NCI-H128 (cell line): ENCODE data around the gene GATD1.

ENCODE experiments used
- DNase-seq: peaks from one replicate; lab custom pipeline; 2025; ENCODE audit not compliant: unreplicated experiment; lab: John Stamatoyannopoulos, UW

Gene GATD1, protein sequence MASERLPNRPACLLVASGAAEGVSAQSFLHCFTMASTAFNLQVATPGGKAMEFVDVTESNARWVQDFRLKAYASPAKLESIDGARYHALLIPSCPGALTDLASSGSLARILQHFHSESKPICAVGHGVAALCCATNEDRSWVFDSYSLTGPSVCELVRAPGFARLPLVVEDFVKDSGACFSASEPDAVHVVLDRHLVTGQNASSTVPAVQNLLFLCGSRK

DNA sequence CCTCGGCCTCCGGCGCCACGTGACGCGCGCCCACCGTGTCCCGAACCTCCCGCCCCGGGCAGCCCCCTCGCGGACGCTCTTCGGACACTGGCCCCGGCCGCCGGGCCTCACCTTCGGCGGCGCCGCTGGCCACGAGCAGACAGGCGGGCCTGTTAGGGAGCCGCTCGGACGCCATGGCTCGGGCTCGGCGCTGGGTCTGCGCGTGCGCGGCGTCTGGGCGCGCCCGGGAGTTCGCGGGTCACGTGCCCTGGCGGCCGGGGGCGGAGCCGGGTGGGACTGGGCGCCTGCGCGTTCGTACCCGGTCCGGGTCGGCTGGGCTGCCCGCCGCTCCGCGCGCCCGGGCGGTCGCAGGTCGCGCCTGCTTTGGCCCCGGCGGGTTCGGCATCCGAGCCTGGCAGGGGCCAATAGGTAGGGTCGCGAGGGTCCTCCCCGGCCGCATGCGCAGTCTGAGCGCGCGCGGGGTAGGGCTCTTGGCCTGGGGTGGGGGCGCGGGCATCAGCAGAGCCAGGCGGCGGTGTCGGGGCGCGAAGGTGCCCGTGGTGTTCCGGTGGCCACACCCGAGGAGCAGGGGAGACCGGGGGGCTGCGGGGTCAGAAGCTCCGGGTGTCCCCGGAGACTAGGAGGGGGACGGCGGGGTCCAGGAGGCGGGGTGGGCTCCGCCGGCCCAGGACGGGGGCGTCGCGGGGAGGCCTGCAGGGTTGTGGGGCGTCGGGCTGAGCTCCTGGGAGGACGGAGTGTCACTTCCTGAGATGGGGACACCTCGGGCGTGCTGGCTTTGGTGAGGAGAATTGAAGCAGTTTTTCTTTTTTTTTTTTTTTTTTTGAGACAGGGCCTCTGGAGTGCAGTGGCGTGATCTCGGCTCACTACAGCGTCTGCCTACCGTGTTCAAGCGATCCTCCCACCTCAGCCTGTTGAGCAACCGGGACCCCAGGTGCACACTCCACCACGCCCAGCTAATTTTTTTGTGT, at the start of gene GATD1:
Gene GATD1, minus strand, starts transcription at position 200 of the 968 bp plus-strand sequence. Its CDS starts 25 bp downstream, at position 175.
- peak; percentile 62 for DNase-seq

DNA sequence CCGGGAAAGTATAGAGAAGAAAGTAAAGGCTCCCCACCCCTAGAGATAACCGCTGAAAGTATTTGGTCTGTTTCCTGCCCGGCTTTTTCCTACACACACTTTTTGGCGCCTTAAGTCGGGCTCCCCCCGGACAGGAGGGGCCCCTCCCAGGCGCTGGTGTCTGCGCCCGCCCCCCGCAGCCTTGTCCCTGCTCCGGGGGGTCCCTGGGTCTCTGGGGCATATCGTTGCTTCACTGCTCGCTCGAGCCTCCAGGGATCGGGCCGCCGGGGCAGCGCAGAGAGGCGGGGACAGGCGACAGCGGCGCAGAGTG, 49.5 kb upstream of the GATD1 start:
- no peak for DNase-seq

DNA sequence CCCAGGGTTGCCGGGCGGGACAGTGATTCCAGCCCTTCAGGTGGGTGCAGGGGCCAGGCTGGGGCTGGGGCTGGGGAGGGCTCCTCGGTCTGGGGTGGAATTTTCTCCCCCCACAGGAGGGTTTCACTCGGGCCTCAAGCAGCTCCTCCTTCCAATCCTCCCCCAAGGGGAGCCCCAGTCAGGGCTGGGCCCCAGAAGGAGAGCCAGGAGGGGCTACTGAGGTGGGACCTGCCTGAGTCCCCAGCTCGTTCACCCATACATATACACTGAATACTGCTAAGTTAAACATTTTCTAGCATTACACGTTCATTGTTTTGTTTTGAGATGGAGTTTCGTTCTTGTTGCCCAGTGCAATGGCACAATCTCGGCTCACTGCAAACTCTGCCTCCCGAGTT, 48.9 kb upstream of the GATD1 start:
- DNase-seq, result no peak

DNA sequence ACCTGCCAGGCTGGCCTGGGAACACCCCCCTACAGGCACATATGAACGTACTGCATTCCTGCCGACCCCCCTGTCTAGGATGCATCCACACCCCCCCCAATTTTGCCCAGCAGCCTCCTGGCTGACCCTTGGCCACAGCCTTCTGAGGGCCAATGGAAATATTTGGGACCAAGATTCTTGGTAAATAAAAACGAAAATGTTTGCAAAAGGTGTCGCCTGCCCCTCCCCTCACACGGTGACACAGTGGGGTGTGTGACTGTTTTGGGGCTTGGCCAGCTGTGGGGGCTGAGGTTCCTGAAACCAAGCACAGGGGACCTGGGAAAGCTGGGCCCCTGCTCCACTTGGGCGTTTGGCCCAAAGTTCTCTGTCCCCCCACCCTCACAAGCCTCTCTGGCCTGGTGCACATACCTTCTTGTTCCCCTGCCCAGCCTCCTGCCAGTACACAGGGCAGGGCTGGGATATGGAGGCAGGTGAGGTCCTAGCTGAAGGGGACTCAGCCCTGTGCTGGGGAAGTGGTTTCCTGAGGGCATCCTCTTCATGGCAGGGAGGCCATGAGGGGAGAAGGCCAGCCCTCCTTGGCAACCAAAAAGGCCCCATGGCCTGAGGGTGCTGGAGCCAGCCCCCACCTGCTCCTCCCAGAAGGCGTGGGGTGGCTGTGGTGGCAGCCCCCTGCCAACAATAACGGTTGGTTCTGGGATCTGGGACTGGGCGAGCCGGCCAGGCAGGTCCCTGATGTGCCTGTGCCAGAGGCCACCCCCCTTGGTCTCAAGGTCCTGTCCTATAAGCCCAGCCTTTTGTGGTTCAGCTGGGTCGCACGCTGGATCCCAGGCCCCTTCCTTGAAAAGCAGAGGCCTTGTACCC, 48.3 kb upstream of the GATD1 start:
- no peak for DNase-seq

DNA sequence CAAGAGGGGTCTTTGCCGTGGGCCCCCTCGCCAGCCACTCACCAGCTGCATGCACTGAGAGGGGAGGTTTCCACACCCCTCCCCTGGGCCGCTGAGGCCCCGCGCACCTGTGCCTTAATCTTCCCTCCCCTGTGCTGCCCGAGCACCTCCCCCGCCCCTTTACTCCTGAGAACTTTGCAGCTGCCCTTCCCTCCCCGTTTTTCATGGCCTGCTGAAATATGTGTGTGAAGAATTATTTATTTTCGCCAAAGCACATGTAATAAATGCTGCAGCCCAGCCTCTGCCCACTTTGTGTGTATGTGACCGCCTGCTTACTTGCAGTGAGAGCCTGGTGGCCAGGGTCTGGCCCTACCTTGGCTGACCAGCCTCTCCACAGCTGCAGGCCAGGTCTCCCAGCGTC, 47.7 kb upstream of the GATD1 start:
- no peak for DNase-seq

DNA sequence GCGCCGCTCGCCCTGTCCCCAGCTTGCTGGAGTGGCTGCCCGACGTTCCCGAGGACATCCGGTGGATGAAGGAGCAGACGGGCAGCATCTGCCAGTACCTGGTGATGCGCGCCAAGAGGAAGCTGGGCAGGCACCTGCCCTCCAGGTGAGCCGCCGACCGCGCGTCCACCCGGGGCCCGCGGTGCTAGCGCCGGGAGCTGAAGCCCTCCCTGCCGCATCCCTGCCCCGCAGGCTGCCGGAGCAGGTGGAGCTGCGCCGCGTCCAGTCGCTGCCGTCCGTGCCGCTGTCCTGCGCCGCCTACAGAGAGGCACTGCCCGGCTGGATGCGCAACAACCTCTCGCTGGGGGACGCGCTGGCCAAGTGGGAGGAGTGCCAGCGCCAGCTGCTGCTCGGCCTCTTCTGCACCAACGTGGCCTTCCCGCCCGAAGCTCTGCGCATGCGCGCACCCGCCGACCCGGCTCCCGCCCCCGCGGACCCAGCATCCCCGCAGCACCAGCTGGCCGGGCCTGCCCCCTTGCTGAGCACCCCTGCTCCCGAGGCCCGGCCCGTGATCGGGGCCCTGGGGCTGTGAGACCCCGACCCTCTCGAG, 47.1 kb upstream of the GATD1 start:
- DNase-seq, result no peak

DNA sequence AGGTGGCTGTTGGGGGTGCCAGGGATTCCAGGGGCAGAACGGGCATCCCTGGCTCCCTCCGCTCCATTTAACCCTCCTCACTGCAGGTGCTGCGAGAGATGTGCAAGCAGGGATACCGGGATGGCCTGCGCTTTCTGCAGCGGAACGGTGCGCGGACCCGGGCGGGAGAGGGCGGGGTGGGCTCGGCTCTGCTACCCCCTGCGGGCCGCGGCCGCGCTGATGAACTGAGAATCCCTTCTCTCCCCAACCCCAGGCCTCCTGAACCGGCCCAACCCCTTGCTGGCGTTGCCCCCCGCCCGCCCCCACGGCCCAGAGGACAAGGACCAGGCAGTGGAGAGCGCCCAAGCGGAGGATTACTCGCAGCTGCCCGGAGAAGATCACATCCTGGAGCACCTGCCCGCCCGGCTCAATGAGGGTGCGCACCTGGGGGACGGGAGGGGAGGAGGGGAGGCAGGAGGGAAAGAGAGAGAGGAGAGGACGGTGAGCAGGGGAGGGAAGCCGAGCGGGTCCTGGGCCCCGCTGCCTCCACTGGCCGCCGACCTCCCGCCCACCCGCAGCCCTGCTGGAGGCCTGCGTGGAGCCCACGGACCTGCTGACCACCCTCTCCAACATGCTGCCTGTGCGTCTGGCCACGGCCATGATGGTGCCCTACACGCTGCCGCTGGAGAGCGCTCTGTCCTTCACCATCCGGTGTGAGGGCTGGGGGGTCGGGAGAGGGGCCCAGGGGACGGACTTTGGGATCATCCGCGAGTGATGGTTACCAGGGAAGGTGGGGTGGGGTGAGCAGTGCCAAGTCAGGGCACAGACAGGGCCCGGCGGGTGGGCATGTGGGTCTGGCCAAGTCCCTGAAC, 46.4 kb upstream of the GATD1 start:
- DNase-seq, result no peak

DNA sequence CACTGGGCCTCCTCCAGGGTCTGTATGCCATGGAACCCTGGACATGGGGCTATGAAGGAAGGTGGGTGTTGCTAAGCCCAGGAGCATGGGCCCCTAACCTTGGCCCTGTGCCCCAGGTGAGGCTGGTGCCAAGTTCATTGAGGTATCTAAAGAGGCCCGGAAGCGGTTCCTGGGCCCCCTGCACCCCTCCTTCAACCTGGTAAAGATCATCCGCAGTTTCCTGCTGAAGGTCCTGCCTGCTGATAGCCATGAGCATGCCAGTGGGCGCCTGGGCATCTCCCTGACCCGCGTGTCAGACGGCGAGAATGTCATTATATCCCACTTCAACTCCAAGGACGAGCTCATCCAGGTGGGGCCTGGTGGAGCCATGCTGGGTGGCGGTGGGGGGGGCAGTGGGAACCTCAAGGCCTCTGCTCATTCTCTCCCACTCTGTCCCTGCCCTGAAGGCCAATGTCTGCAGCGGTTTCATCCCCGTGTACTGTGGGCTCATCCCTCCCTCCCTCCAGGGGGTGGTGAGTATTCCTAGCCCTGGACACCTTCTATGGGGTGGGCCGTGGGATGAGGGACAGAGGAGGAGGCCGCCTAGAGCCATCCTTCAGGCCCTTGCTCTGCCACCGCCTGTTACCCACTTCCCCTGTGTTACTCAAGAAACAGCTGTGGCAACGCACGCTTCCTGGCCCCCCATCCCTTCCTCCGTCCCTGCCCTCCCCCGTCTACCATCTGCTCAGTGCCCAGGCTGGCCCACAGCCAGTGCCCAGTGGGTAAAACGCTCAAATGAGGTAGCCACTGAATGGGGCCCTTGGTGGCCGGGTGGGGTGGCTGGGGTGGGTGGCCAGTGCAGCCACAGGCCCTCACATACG, 44.5 kb upstream of the GATD1 start:
- no peak for DNase-seq

DNA sequence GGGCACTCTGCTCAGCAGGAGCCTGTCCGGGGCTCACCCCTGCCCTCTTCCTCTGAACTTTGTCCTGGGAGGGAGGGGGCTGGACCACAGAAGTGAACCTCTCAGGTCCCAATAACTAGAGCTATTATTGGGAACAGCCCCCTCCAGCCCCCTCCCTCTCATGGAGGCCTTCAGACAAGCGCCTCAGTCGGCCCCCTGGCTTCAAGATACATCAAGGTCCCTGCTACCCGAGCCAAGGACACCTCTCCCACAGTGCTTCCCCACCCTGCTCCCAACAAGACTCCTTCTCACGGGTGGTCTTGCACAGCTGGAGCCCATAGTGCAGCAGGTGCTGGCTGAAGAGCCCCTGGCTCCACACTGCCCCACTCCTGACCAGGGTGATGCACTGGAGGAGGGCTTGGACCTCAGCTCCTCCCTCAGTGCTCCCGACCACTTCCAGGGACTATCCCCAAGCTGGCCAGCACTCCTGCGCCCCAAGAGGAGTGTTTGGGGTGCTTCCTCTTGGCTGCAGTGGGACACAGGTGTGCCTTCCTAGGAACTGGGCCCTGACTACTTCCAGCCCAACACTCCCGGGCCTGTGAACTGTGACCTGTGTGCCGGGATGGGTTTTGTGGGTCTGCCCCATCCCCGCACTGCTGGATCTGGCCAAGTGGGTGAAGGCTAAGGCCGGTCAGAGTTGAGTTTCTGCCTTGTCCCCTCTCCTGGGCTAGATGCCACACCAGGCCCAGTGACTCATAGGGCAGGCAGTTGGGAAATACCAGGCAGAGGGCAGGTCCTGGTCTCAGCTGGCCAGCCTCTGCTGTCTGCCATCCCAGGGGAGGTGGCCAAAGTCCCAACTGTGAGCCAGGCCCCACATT, 43.6 kb upstream of the GATD1 start:
- DNase-seq, result no peak

DNA sequence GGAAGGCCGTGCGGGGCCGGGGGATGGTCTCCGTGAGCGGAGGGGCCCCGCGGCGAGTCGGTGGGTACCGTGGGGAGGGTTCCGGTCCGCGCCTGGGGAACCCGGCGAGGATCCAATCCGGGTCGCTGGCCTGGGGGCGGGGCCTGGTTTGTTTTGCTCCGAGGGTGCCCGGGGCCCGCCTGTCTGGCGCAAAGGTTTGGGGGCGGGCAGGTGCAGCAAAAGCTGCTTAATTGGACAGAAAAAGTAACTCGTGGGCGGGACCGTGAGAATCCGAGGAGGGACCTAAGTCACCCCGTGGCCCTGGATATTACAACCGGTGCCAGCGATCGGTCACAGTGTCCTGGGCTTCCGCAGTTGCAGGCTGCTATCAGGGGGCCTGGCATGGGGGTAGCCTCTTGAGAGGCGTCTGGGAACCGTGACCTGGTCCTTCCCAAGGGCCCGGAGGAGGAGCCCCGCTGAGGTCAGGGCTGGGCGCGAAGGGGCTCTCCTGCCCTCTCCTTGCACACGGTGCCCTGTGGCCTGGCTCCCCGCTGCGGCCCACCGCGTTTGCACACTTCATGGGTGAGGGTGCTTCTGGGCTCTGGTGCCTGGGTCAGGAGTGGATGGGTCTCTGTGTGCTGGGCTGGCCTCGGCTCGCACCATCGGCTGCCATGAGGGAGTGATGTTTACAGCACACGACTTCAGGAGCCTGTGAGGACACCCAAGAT, 42.8 kb upstream of the GATD1 start:
- DNase-seq, result peak; percentile 57

DNA sequence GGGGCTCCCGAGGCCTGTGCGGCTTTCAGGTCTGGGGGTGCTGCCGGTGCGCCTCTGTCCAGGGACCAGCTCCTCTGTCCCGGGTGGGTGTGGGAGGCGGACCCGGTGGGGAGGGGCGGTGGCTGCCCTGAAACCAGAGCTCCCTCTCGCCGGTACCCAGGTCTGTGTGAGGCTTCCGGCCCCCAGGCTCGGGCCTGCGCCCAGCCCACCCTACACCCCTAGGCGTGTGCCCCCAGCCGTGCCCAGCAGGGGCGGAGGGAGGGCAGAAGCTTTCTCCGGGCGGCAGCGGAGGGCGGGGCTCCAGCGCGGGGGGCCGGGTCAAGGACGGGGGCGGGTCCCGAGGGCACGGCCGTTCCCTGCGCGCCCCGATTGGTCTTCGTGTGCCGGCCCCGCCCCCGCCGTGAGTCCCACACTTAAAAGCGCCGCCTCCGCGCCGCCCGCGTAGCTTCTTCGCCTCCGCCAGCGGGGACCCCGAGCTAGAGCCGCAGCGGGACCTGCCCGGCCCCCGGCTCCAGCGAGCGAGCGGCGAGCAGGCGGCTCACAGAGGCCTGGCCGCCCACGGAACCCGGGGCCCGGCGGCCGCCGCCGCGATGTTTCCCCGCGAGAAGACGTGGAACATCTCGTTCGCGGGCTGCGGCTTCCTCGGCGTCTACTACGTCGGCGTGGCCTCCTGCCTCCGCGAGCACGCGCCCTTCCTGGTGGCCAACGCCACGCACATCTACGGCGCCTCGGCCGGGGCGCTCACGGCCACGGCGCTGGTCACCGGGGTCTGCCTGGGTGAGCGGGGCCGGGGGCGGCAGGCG, 42.0 kb upstream of the GATD1 start:
- peak; percentile 66 for DNase-seq

DNA sequence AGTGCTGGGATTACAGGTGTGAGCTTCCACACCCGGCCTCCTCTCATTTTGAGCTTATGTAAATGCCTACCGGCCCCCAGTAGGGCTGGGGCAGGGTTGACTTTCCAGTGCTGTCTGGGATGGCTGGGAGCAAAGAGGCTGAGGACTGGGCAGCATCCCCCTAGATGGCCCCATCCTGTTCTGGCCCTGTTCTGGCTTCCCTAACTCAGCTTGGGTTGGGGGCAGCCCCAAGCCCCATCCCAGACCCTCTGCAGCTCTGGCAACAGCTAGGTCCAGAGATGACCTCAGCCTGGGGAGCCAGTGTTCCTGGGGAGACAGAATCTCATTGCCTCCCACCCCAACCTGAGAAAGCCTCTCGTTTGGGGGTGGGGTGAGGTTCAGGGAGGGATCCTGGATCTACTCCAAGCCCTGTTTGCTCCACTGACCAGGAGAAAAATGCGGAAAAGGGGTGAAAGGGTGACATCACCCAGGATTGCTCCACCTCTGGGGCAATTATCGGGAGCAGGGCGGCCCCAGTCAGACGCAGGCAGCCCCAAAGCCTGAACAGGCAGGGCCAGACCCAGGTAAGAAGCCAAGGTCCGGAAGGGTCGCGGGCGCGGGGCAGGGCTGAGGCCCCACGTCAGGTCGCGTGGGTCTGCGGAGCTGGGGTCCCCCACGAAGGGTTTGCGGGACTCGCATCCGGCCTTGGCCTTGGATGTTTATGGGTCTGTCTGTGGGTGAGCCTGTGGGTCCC, 41.3 kb upstream of the GATD1 start, which contains the start of gene PNPLA2:
Gene PNPLA2, plus strand, starts transcription at position 519 of the 733 bp plus-strand sequence. CDS start 805 bp downstream, outside the sequence.
- no peak for DNase-seq

DNA sequence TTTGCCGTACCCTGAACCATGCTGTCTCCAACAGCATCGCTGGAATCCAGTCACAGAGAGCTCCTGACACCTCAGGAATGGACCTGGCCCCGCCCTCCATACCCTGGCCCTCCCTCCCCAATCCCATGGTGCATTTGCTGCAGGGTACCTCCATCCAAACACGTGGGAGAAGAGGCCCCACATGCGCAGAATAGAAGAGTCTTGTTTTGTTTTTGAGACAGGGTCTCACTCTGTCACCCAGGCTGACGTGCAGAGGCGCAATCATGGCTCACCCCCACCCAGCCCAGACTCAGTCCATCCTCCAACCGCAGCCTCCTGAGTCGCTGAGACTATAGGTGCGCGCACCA, 39.1 kb upstream of the GATD1 start:
- no peak for DNase-seq

DNA sequence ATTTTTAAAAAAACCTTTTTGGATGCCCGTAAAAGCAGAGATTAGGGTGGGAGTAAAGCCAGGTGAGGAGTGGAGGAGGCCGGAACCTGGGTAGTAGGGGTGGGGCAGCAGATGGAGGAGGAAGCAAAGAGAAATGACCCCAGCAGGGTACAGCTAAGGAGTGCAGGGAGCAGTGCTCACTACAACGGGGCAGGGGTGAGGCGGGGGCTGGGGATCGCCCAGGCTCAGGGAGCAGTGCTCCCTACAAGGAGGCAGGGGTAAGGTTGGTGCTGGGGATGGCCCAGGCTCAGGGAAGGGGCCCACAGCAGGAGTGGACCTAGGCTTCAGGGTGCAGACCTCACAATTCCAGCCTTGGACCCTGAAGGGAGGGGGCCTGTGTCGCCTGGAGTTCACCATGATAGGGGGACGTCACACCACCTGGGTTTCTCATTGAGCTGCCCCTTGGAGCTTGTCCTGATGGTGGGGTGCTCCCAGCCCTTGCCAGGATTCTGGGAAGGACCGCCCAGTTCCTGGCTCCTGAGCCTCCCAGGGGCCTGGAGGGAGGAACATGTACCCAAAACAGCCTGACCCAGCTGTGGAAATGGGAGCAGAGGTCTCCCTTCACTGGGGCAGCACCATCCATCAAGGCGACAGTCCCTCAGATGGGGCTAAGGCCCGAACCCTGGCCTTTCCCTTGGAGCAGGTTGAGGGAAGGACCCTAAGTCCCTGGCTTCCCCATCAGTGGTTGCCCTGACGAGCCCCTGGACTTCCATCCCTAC, 38.6 kb upstream of the GATD1 start:
- no peak for DNase-seq

DNA sequence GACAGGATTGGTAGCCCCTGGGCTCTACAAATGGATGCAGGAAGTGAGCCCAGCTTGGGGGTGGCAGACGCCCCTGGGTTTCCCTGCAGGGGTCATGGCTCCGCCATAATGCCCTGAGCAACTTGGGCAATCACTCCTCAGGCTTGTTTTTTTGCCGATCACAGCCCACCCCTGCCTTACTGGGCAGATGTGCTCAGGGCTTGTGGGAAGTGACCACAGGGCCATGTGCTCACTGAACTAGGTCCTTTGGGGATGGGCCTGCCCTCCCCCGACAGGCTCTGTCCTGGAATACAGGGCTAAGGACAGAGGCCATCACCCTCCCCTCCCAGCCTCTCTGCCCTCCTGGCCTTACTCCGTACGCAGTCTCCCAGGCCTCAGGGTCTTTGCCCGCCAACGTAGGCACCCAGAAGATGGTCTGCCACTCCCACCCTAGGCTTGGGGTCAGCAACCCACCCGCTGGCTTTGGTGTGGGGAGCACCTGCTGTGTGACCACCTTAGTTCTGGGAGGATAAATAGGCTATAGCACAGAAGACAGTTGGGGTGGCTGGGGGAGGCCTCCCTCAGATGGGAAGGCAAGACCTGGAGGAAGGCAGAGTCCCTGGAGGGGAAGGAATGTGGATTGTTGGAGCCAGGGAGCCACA, 36.3 kb upstream of the GATD1 start:
- DNase-seq, result no peak
